ENCODE measurements around the gene ITGA3.

ITGA3 gene

GRCh38 chr17:50100480-50100883 lies 44.6 kb downstream of the ITGA3 start:
- DNase-seq (ENCODE audit: insufficient read length, low spot score), result no peak
- peak; percentile 26 for FAIRE-seq
- TF ChIP-seq SPI1 (IDR thresholded peaks at IDR 0.05; ENCODE audit: low read depth, low read length), result no peak
- no peak for TF ChIP-seq POLR2A (IDR thresholded peaks at IDR 0.05; ENCODE audit: low read depth, low read length)
- no peak for TF ChIP-seq TAF1 (IDR thresholded peaks at IDR 0.05; ENCODE audit: low read depth, low read length)
- TF ChIP-seq PAX5 (IDR thresholded peaks at IDR 0.05; ENCODE audit: insufficient read depth, low read length, severe bottlenecking), result no peak

DNA sequence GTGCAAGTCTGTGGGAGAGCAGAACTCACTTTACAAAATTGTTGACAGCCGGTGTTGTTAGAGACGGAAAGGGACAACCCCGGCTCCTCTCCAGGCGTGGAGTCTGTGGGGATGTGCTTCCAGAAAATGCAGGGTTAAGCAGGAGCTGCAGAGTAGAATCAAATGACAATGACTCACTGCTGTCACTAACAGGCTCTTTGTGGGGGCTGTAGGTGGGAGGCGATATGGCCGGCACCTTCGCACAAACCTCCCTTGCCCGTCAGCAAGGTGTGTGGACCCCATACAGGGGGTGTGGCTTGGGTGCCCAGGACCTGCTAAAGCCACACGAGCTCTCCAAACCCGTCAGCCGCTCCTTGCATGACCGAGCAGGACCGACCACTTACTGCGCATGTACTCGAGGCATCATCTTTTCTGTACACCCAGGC lies 45.0 kb downstream of the ITGA3 start:
- DNase-seq (ENCODE audit: insufficient read length, low spot score) (no peak), FAIRE-seq (no peak)
- no peak for TF ChIP-seq POU2F2 (IDR thresholded peaks at IDR 0.05; ENCODE audit: low read depth, low read length)
- TF ChIP-seq TAF1 (IDR thresholded peaks at IDR 0.05; ENCODE audit: low read depth, low read length), result no peak
- TF ChIP-seq POLR2AphosphoS5 (IDR thresholded peaks at IDR 0.05; ENCODE audit: low read depth, low read length), result no peak
- no peak for TF ChIP-seq SPI1 (IDR thresholded peaks at IDR 0.05; ENCODE audit: low read depth, low read length)
- TF ChIP-seq POLR2A (IDR thresholded peaks at IDR 0.05; ENCODE audit: low read depth, low read length), result no peak
- no peak for TF ChIP-seq PAX5 (IDR thresholded peaks at IDR 0.05; ENCODE audit: insufficient read depth, low read length, severe bottlenecking)

GRCh38 chr17:50101346-50102163 lies 45.6 kb downstream of the ITGA3 start:
- no peak for DNase-seq (ENCODE audit: insufficient read length, low spot score)
- TF ChIP-seq PAX5 (IDR thresholded peaks at IDR 0.05; ENCODE audit: insufficient read depth, low read length, severe bottlenecking) (no peak), POU2F2 (IDR thresholded peaks at IDR 0.05; ENCODE audit: low read depth, low read length) (no peak), TAF1 (IDR thresholded peaks at IDR 0.05; ENCODE audit: low read depth, low read length) (no peak), POLR2A (IDR thresholded peaks at IDR 0.05; ENCODE audit: low read depth, low read length) (no peak), SPI1 (IDR thresholded peaks at IDR 0.05; ENCODE audit: low read depth, low read length) (no peak), POLR2AphosphoS5 (IDR thresholded peaks at IDR 0.05; ENCODE audit: low read depth, low read length) (no peak)
- no peak for FAIRE-seq

DNA sequence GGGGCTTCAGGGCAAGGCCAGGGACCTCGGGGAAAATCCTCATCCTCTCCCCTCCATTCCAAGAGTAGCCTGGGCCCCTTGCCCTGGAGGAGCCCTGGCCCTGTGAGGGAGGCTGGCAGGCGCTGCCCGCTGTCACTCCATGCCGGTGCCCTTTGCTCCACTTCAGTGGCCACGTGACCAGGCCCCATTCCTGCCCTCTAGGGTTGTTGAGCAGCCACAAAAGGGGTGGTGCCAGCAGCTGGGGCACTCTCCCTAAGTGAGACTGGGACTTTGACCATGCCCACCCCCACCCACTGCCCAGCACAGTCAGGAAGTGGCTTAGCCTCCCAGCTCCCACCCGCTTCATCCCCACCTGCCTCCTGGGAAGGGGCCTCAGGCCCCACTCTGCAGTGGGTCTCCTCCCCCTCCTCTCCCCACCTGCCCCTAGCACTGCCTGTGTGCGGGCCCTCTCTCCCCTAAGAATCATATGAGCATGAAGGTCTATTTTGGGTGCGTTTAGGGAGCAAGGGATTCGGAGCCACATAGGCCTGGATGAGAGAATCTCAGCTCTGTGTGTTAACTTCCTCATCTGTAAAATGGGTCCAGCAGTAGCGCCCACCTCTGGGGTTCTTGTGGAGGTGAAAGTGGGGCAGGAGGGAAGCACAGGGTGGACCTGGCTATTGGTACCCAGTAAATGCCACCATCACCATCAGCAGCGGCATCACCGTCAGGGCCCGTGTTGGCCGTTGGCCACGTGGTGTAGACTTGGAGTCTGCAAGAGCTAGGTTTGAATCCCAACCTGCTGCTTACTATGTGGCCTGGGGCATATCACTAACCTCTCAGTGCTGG lies 46.5 kb downstream of the ITGA3 start:
- DNase-seq (ENCODE audit: insufficient read length, low spot score), result no peak
- no peak for FAIRE-seq
- no peak for TF ChIP-seq SPI1 (IDR thresholded peaks at IDR 0.05; ENCODE audit: low read depth, low read length)
- TF ChIP-seq POU2F2 (IDR thresholded peaks at IDR 0.05; ENCODE audit: low read depth, low read length), result no peak
- TF ChIP-seq PAX5 (IDR thresholded peaks at IDR 0.05; ENCODE audit: insufficient read depth, low read length, severe bottlenecking), result no peak
- no peak for TF ChIP-seq POLR2A (IDR thresholded peaks at IDR 0.05; ENCODE audit: low read depth, low read length)
- no peak for TF ChIP-seq POLR2AphosphoS5 (IDR thresholded peaks at IDR 0.05; ENCODE audit: low read depth, low read length)
- TF ChIP-seq TAF1 (IDR thresholded peaks at IDR 0.05; ENCODE audit: low read depth, low read length), result no peak

- TF ChIP-seq POLR2A (IDR thresholded peaks at IDR 0.05; ENCODE audit: low read depth, low read length) (no peak), SPI1 (IDR thresholded peaks at IDR 0.05; ENCODE audit: low read depth, low read length) (no peak), TAF1 (IDR thresholded peaks at IDR 0.05; ENCODE audit: low read depth, low read length) (no peak), POU2F2 (IDR thresholded peaks at IDR 0.05; ENCODE audit: low read depth, low read length) (no peak), PAX5 (IDR thresholded peaks at IDR 0.05; ENCODE audit: insufficient read depth, low read length, severe bottlenecking) (no peak), POLR2AphosphoS5 (IDR thresholded peaks at IDR 0.05; ENCODE audit: low read depth, low read length) (no peak)
- FAIRE-seq, result no peak
- DNase-seq (ENCODE audit: insufficient read length, low spot score), result no peak
Measured at GRCh38 chr17:50103252-50103651, 47.3 kb downstream of the ITGA3 start.

DNA sequence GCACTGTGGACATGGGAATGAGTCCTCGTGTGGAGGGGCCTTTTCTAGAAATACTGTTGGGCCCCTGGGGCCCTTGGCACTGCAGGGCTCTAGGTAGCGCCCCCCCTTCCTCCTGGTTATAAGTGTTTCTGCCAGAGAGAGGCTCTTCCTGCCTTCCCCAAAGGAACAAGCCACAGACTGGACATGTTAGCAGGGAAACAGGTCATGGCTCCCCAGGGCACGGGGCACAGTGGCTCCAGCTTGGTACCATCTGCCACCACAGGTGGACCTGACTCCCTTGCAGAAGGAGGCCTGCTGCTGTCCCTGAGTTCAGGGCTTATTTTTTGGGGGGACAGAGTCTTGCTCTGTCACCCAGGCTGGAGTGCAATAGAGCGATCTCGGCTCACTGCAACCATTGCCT lies 48.0 kb downstream of the ITGA3 start:
- no peak for DNase-seq (ENCODE audit: insufficient read length, low spot score)
- FAIRE-seq, result no peak
- TF ChIP-seq PAX5 (IDR thresholded peaks at IDR 0.05; ENCODE audit: insufficient read depth, low read length, severe bottlenecking) (no peak), POLR2AphosphoS5 (IDR thresholded peaks at IDR 0.05; ENCODE audit: low read depth, low read length) (no peak), POU2F2 (IDR thresholded peaks at IDR 0.05; ENCODE audit: low read depth, low read length) (no peak), TAF1 (IDR thresholded peaks at IDR 0.05; ENCODE audit: low read depth, low read length) (no peak), SPI1 (IDR thresholded peaks at IDR 0.05; ENCODE audit: low read depth, low read length) (no peak), POLR2A (IDR thresholded peaks at IDR 0.05; ENCODE audit: low read depth, low read length) (no peak)

GRCh38 chr17:50105811-50106210 lies 49.9 kb downstream of the ITGA3 start:
- TF ChIP-seq POU2F2 (IDR thresholded peaks at IDR 0.05; ENCODE audit: low read depth, low read length) (no peak), POLR2A (IDR thresholded peaks at IDR 0.05; ENCODE audit: low read depth, low read length) (no peak), POLR2AphosphoS5 (IDR thresholded peaks at IDR 0.05; ENCODE audit: low read depth, low read length) (no peak), SPI1 (IDR thresholded peaks at IDR 0.05; ENCODE audit: low read depth, low read length) (no peak), TAF1 (IDR thresholded peaks at IDR 0.05; ENCODE audit: low read depth, low read length) (no peak), PAX5 (IDR thresholded peaks at IDR 0.05; ENCODE audit: insufficient read depth, low read length, severe bottlenecking) (no peak)
- no peak for DNase-seq (ENCODE audit: insufficient read length, low spot score)
- no peak for FAIRE-seq

DNA sequence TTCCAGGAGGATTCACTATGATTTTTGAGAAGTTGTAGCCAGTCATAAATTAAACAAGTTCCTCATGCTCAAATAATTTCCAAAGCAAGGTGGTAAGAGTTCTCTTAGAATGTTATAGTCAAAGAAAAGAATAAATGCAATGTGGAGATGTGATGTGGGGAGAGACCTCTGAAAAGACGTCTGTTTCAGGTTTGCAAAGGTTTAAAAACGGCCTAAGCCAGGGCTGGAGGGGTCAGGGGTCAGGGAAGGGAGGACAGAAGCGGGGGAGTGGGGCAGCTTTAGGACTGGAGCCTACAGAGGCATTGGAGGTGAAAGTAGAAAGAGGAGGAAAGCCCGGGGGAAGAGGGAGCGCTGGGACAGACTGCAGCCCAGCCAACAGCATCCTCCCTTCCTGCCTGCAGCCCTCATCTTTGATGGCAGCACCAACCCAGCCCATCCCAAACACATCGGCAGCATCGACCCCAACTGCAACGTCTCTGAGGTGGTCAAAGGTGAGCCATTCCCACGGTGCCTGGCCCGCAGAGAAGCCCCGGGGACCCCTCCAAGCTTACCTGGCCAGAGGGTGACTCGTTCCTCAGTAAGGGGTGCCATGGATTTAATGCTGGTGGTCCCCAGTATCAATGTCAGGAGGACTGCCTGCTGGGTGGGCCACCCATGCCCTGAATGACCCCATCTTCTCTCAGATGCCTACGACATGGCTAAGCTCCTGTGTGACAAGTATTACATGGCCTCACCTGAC lies 50.7 kb downstream of the ITGA3 start:
- no peak for DNase-seq (ENCODE audit: insufficient read length, low spot score)
- TF ChIP-seq POLR2AphosphoS5 (IDR thresholded peaks at IDR 0.05; ENCODE audit: low read depth, low read length), result no peak
- TF ChIP-seq POU2F2 (IDR thresholded peaks at IDR 0.05; ENCODE audit: low read depth, low read length), result no peak
- TF ChIP-seq PAX5 (IDR thresholded peaks at IDR 0.05; ENCODE audit: insufficient read depth, low read length, severe bottlenecking), result no peak
- no peak for TF ChIP-seq TAF1 (IDR thresholded peaks at IDR 0.05; ENCODE audit: low read depth, low read length)
- no peak for TF ChIP-seq SPI1 (IDR thresholded peaks at IDR 0.05; ENCODE audit: low read depth, low read length)
- TF ChIP-seq POLR2A (IDR thresholded peaks at IDR 0.05; ENCODE audit: low read depth, low read length), result no peak
- FAIRE-seq, result no peak

All from GM12891 (cell line).